IMR-90 (cell line): ENCODE measurements around the gene ZNF480. TPM values are rescaled to one million over a fixed set of nuclear protein-coding genes. Genes with fewer than 3 reads are reported as not detected.
A peak's percentile ranks its signal among the peaks of the same experiment; 100 is the strongest.
"Not testable (repeated sequence)": the region's sequence is repeated elsewhere in the genome, so short reads cannot be mapped to it uniquely, and the experiment has no call there.

Experiments used
- ATAC-seq: fragments of 200-7000 bp; cut with Tn5 transposase; 2 replicates; pipeline ENCODE4 v1.9.1; 2020; ENCODE audit warnings: low read depth, mild to moderate bottlenecking, moderate library complexity
- BruUV-seq: library from RNA; stranded (reverse); fragments of 400-500 nt; replicated peaks from 2 replicates; lab custom pipeline; 2021; lab: Mats Ljungman, UMichigan
- CTCF ChIA-PET: fragments of 300-600 bp; formaldehyde crosslinking; extraction: SDS; loops from one replicate; lab custom pipeline; 2021; ENCODE audit warnings: antibody characterized with exemption; lab: Yijun Ruan, JAX
- POLR2A ChIA-PET: fragments of 300-600 bp; sonication (Branson Sonifier 250); formaldehyde crosslinking; loops from one replicate; lab custom pipeline; 2022; ENCODE audit warnings: antibody characterized with exemption; ENCODE audit not compliant: unreplicated experiment; lab: Charles Lee
- DNase-seq: peaks from one replicate; pipeline ENCODE4 v3.0.0; 2013
- H2AFZ ChIP-seq: replicated peaks from 2 replicates; pipeline ENCODE3; 2013; ENCODE audit warnings: low read length, mild to moderate bottlenecking; ENCODE audit not compliant: poor library complexity
- H2AK5ac ChIP-seq: 2 replicates; pipeline ENCODE4 v1.6.1; 2013; ENCODE audit warnings: low read depth, low read length, inconsistent platforms
- H2AK9ac ChIP-seq: replicated peaks from 2 replicates; pipeline ENCODE3; 2013; ENCODE audit warnings: mild to moderate bottlenecking, low read depth, low read length, moderate library complexity; ENCODE audit not compliant: poor library complexity
- H2BK120ac ChIP-seq: 2 replicates; pipeline ENCODE4 v1.6.1; 2013; ENCODE audit warnings: low read depth, low read length, inconsistent platforms
- H2BK15ac ChIP-seq: 3 replicates; pipeline ENCODE4 v1.6.1; 2013; ENCODE audit warnings: low read depth, low read length, inconsistent platforms
- H2BK20ac ChIP-seq: 2 replicates; pipeline ENCODE4 v1.6.1; 2013; ENCODE audit warnings: low read depth, mild to moderate bottlenecking, inconsistent platforms, low read length, moderate library complexity
- H2BK5ac ChIP-seq: 2 replicates; pipeline ENCODE4 v1.6.1; 2013; ENCODE audit warnings: mild to moderate bottlenecking, low read depth, low read length, inconsistent platforms; ENCODE audit not compliant: poor library complexity, severe bottlenecking
- H3K14ac ChIP-seq: replicated peaks from 2 replicates; pipeline ENCODE4 v1.6.1; 2013; ENCODE audit warnings: low read depth, low read length, inconsistent platforms
- H3K18ac ChIP-seq: 2 replicates; pipeline ENCODE4 v1.6.1; 2013; ENCODE audit warnings: low read depth, low read length, control low read depth
- H3K23ac ChIP-seq: 2 replicates; pipeline ENCODE4 v1.6.1; 2013; ENCODE audit warnings: low read depth, low read length, inconsistent platforms
- H3K27ac ChIP-seq: 2 replicates; pipeline ENCODE4 v1.5.1; 2013; ENCODE audit warnings: mild to moderate bottlenecking, control low read depth, low read length; ENCODE audit not compliant: insufficient read depth
- H3K27me3 ChIP-seq: 2 replicates; pipeline ENCODE4 v1.6.1; 2013; ENCODE audit warnings: low read length; ENCODE audit not compliant: control insufficient read depth, insufficient read depth
- H3K36me3 ChIP-seq: 2 replicates; pipeline ENCODE4 v1.6.1; 2013; ENCODE audit warnings: low read length, mixed read lengths; ENCODE audit not compliant: control insufficient read depth, insufficient read depth
- H3K4ac ChIP-seq: 2 replicates; pipeline ENCODE4 v1.6.1; 2013; ENCODE audit warnings: low read depth, low read length, inconsistent platforms
- H3K4me1 ChIP-seq: 2 replicates; pipeline ENCODE4 v1.6.1; 2013; ENCODE audit warnings: low read length, mixed read lengths; ENCODE audit not compliant: control insufficient read depth, insufficient read depth
- H3K4me2 ChIP-seq: 2 replicates; pipeline ENCODE4 v1.6.1; 2013; ENCODE audit warnings: low read depth, mild to moderate bottlenecking, control low read depth, low read length, moderate library complexity
- H3K4me3 ChIP-seq: 2 replicates; pipeline ENCODE4 v1.5.1; 2013; ENCODE audit warnings: low read depth, mild to moderate bottlenecking, control low read depth, low read length, moderate library complexity; ENCODE audit not compliant: insufficient read depth
- H3K56ac ChIP-seq: 2 replicates; pipeline ENCODE4 v1.6.1; 2013; ENCODE audit warnings: low read length, inconsistent platforms; ENCODE audit not compliant: insufficient read depth; ENCODE audit errors: extremely low read depth
- H3K79me1 ChIP-seq, 2 experiments: 2 replicates each; pipeline ENCODE4 v1.6.1; 2013; ENCODE audit warnings: low read length in 2 of 2, inconsistent platforms in 1 of 2, low read depth in 1 of 2
- H3K9ac ChIP-seq: 2 replicates; pipeline ENCODE4 v1.6.1; 2013; ENCODE audit warnings: low read depth, low read length, control low read depth
- H3K9me1 ChIP-seq: 2 replicates; pipeline ENCODE4 v1.6.1; 2013; ENCODE audit warnings: low read length, inconsistent platforms; ENCODE audit not compliant: insufficient read depth
- H3K9me3 ChIP-seq: 2 replicates; pipeline ENCODE4 v1.6.1; 2013; ENCODE audit warnings: low read length; ENCODE audit not compliant: control insufficient read depth, insufficient read depth
- H4K20me1 ChIP-seq: 2 replicates; pipeline ENCODE4 v1.6.1; 2013; ENCODE audit warnings: low read length, inconsistent platforms; ENCODE audit not compliant: insufficient read depth
- H4K5ac ChIP-seq: 2 replicates; pipeline ENCODE4 v1.6.1; 2013; ENCODE audit warnings: mild to moderate bottlenecking, low read depth, low read length, control low read depth
- H4K8ac ChIP-seq, 2 experiments: 2 replicates each; pipeline ENCODE4 v1.6.1; 2013; ENCODE audit warnings: low read depth in 2 of 2, low read length in 2 of 2, control low read depth in 1 of 2, inconsistent platforms in 1 of 2
- H4K91ac ChIP-seq: 2 replicates; pipeline ENCODE4 v1.6.1; 2013; ENCODE audit warnings: low read depth, low read length, inconsistent platforms; ENCODE audit not compliant: insufficient read depth
- BHLHE40 ChIP-seq: fragments of 150-350 bp; IDR thresholded peaks from 2 replicates; pipeline ENCODE4 v1.6.1; 2016; ENCODE audit warnings: mild to moderate bottlenecking, low read depth, low read length
- FOS ChIP-seq: fragments of 150-350 bp; IDR thresholded peaks from 2 replicates; pipeline ENCODE4 v1.6.1; 2016; ENCODE audit warnings: low read depth, low read length
- MAZ ChIP-seq: IDR thresholded peaks from 2 replicates; pipeline ENCODE4 v1.6.1; 2012; ENCODE audit warnings: low read depth, mild to moderate bottlenecking, low read length, improper control_type of control experiment, moderate library complexity, borderline replicate concordance
- MXI1 ChIP-seq: IDR thresholded peaks from 2 replicates; pipeline ENCODE4 v1.6.1; 2012; ENCODE audit warnings: low read depth, mild to moderate bottlenecking, low read length, moderate library complexity, borderline replicate concordance
- NFE2L2 ChIP-seq: fragments of 150-350 bp; IDR thresholded peaks from 2 replicates; pipeline ENCODE4 v1.6.1; 2016; ENCODE audit warnings: low read depth, mild to moderate bottlenecking, low read length
- POLR2A ChIP-seq: IDR thresholded peaks from 2 replicates; pipeline ENCODE4 v1.6.1; 2012; ENCODE audit warnings: mild to moderate bottlenecking, low read depth, low read length
- RAD21 ChIP-seq: IDR thresholded peaks from 2 replicates; pipeline ENCODE4 v1.6.1; 2012; ENCODE audit warnings: low read length, improper control_type of control experiment
- RCOR1 ChIP-seq: IDR thresholded peaks from 2 replicates; pipeline ENCODE4 v1.6.1; 2012; ENCODE audit warnings: mild to moderate bottlenecking, low read length, improper control_type of control experiment; ENCODE audit not compliant: insufficient replicate concordance
- SMC3 ChIP-seq: fragments of 150-350 bp; IDR thresholded peaks from 2 replicates; pipeline ENCODE4 v1.6.1; 2016; ENCODE audit warnings: low read depth, mild to moderate bottlenecking, antibody characterized with exemption, low read length, moderate library complexity
- WGBS, 2 experiments: methylation state at CpG; one replicate each; pipeline versions ENCODE4 v1.1.5 to v1.1.7; 2013; ENCODE audit warnings: missing lambda C conversion rate in 2 of 2; ENCODE audit not compliant: insufficient read length in 1 of 2; ENCODE audit errors: extremely low coverage in 2 of 2; 5-methylcytosine and 5-hydroxymethylcytosine counted together
- dilution Hi-C: fragments of 300-500 bp; cut with HindIII; formaldehyde crosslinking; loops from one replicate; pipeline ENCODE4 v1.14.3; 2018; ENCODE audit warnings: low sequenced_read_pairs; ENCODE audit not compliant: unreplicated experiment
- in situ Hi-C: fragments of 300-500 bp; cut with MboI; formaldehyde crosslinking; loops from 3 replicates; pipeline ENCODE4 v1.14.3; 2019; ENCODE audit warnings: low sequenced_read_pairs, inconsistent platforms, mixed read lengths
- intact Hi-C: fragments of 100-400 bp; cut with micrococcal nuclease; formaldehyde crosslinking; loops from 2 replicates; pipeline ENCODE4 v1.10.0; 2022
- polyA plus RNA-seq, 3 experiments: library from polyadenylated mRNA; depleted of rRNA; stranded (reverse); fragments of >200 nt; gene quantifications; 2 replicates each; pipeline ENCODE4 v1.2.3, GENCODE V29; 2012; ENCODE audit warnings: low replicate concordance in 1 of 3
- total RNA-seq: library from RNA; depleted of rRNA; stranded (reverse); fragments of >200 nt; gene quantifications from 2 replicates; pipeline ENCODE4 v1.2.3, GENCODE V29; 2012
- TF ChIP-seq, protein P1 (sequence below): fragments of 150-350 bp; IDR thresholded peaks from 2 replicates; pipeline ENCODE4 v1.6.1; 2016; ENCODE audit warnings: low read depth, mild to moderate bottlenecking, low read length, moderate library complexity, borderline replicate concordance

The ZNF480 gene
- total and polyA plus RNA-seq, 2 of the 4 experiments (the other 2 are of a cell fraction) = 6.3 to 10.9 TPM

DNA sequence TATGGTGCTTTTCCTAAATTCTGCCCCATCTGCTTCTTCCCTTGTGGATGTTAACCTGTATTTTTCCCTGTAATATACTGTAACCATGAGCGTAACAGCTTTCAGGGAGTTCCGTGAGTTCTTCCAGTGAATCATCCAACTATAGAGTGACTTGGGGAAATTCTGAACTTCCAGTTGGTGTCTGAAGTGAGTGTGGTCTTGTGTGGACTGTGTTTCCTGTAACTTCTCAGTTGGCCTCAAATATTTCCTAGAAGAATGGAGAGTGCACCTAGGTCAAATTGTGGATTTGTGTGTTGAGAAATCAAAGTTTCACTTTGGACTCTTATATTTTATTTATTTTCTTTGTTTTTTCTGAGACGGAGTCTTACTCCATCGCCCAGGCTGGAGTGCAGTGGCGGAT is 38.5 kb upstream of the ZNF480 start:
- Histone ChIP-seq H3K14ac (no peak overlapping the region), H3K56ac (no peak overlapping the region)

DNA sequence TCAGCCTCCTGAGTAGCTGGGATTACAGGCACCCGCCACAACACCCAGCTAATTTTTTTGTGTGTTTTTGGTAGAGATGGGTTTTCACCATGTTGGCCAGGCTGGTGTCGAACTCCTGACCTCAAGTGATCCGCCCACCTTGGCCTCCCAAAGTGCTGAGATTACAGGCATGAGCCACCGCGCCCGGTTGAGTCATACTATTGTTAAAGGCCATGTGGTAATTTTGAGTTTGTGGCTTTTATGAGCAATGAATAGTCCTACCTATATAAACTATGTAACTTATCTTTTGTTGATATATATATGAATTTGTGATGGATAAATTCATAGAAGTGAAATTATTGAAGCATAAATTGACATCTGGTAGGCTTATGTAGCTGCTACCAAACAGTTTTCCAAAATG is 31.4 kb upstream of the ZNF480 start:
- in situ Hi-C loops, H4K91ac ChIP-seq, H4K5ac ChIP-seq, H3K9me1 ChIP-seq, H3K18ac ChIP-seq, H2AK9ac ChIP-seq, H3K9me3 ChIP-seq, H3K56ac ChIP-seq, BruUV-seq, H2BK120ac ChIP-seq, H3K79me1 ChIP-seq, H3K4ac ChIP-seq, dilution Hi-C loops, CTCF ChIA-PET, H2BK15ac ChIP-seq, H4K8ac ChIP-seq, POLR2A ChIA-PET, ATAC-seq, H2AK5ac ChIP-seq, DNase-seq, H3K36me3 ChIP-seq, H3K27ac ChIP-seq, H3K9ac ChIP-seq, H3K14ac ChIP-seq, H3K4me3 ChIP-seq, H3K4me1 ChIP-seq, intact Hi-C loops, H2BK5ac ChIP-seq, H3K4me2 ChIP-seq, H2AFZ ChIP-seq, H3K27me3 ChIP-seq, H3K23ac ChIP-seq, H2BK20ac ChIP-seq, H4K20me1 ChIP-seq: not testable (repeated sequence)
- WGBS, 2 experiments = no CpG with 5 or more reads among the region's 6 CpGs

More for the DNA sequence above, 38.5 kb upstream of the ZNF480 start:
- Histone ChIP-seq H3K4me1 (no peaks in the 10 kb centered on the region), H2BK120ac (no peak overlapping the region), H2BK5ac (no peak overlapping the region), H2AK5ac (no peak overlapping the region), H3K79me1 (no peaks in the 10 kb centered on the region), H4K91ac (no peak overlapping the region), H3K4ac (no peak overlapping the region), H3K9ac (no peak overlapping the region), H3K4me2 (no peak overlapping the region), H2BK20ac (no peak overlapping the region), H2BK15ac (no peak overlapping the region), H3K9me3 (no peaks in the 10 kb centered on the region), H4K8ac (no peak overlapping the region), H4K5ac (no peak overlapping the region), H3K9me1 (no peaks in the 10 kb centered on the region), H3K36me3 (no peaks in the 10 kb centered on the region), H3K27ac (no peak overlapping the region), H3K27me3 (no peaks in the 10 kb centered on the region), H2AFZ (no peak overlapping the region), H2AK9ac (no peak overlapping the region), H3K4me3 (no peak overlapping the region), H4K20me1 (no peaks in the 10 kb centered on the region), H3K23ac (no peak overlapping the region), H3K18ac (no peak overlapping the region)
- WGBS, 2 experiments = no CpG with 5 or more reads among the region's 5 CpGs
- ChIA-PET CTCF (no interaction called here), POLR2A (no interaction called here)
- TF ChIP-seq MAZ (no peak), NFE2L2 (no peak), SMC3 (no peak), POLR2A (no peak), MXI1 (no peak), RAD21 (no peak), BHLHE40 (no peak), RCOR1 (no peak), FOS (no peak)
- TF ChIP-seq, protein P1, sequence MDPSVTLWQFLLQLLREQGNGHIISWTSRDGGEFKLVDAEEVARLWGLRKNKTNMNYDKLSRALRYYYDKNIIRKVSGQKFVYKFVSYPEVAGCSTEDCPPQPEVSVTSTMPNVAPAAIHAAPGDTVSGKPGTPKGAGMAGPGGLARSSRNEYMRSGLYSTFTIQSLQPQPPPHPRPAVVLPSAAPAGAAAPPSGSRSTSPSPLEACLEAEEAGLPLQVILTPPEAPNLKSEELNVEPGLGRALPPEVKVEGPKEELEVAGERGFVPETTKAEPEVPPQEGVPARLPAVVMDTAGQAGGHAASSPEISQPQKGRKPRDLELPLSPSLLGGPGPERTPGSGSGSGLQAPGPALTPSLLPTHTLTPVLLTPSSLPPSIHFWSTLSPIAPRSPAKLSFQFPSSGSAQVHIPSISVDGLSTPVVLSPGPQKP = no peak
- dilution Hi-C loops = no loop called here
- intact Hi-C loops = no loop called here
- in situ Hi-C loops = no loop called here
- BruUV-seq = no TSS peak
- peak; percentile 28 for DNase-seq
- no peak for ATAC-seq
